K562 (cell line): Measurements from ENCODE around the gene TULP4. TPM values are rescaled to one million over a fixed set of nuclear protein-coding genes. Genes with fewer than 3 reads are reported as not detected.

Source experiments
- ATAC-seq: fragments of 200-7000 bp; cut with Tn5 transposase; 3 replicates; pipeline ENCODE4 v1.9.1; 2020; ENCODE audit warnings: moderate library complexity
- BruUV-seq: library from RNA; stranded (reverse); fragments of 400-500 nt; replicated peaks from 2 replicates; lab custom pipeline; 2021; lab: Mats Ljungman, UMichigan
- CTCF ChIA-PET: fragments of 300-600 bp; formaldehyde crosslinking; extraction: SDS; loops from one replicate; lab custom pipeline; 2021; ENCODE audit warnings: low intra/inter-chr PET ratio; lab: Yijun Ruan, JAX
- POLR2A ChIA-PET: fragments of 300-600, 350-650 bp; sonication (Branson Sonifier 250); formaldehyde crosslinking; extraction: SDS; loops from one replicate; lab custom pipeline; 2021; ENCODE audit warnings: antibody characterized with exemption, inconsistent platforms; lab: Yijun Ruan, JAX
- DNase-seq, 4 experiments: peaks; one replicate each; pipeline versions ENCODE4 v3.0.0 to v3.0.0-alpha.2; 2011 to 2018; ENCODE audit warnings: low spot score in 3 of 4, mixed read lengths in 3 of 4; ENCODE audit errors: extremely low read depth in 1 of 4
- FAIRE-seq: peaks from 2 replicates; lab custom pipeline; 2011; peaks lifted over from hg19 to GRCh38; lab: Jason Lieb, UNC
- H2AFZ ChIP-seq: 2 replicates; pipeline ENCODE4 v1.6.0; 2011; ENCODE audit warnings: low read depth, low read length, control low read depth, inconsistent platforms
- H3K27ac ChIP-seq: fragments of 200-600 bp; 3 replicates; pipeline ENCODE4 v1.8.0; 2011; ENCODE audit warnings: low read depth, mild to moderate bottlenecking, control low read depth, inconsistent platforms, low read length, moderate library complexity, mixed read lengths; ENCODE audit errors: extremely low read depth
- H3K27me3 ChIP-seq, 2 experiments: fragments of 300-600 bp in 1 of 2; 2 replicates in 1 of 2; 3 replicates in 1 of 2; pipeline versions ENCODE4 v1.6.0 to v1.8.0; 2011; ENCODE audit warnings: inconsistent platforms in 2 of 2, low read length in 2 of 2, mild to moderate bottlenecking in 1 of 2, mixed read lengths in 1 of 2, moderate library complexity in 1 of 2; ENCODE audit not compliant: control insufficient read depth in 2 of 2, insufficient read depth in 2 of 2
- H3K36me3 ChIP-seq: fragments of 300-600 bp; 3 replicates; pipeline ENCODE4 v1.8.0; 2011; ENCODE audit warnings: mild to moderate bottlenecking, low read length, inconsistent platforms; ENCODE audit not compliant: control insufficient read depth, insufficient read depth
- H3K4me1 ChIP-seq, 2 experiments: fragments of 200-600 bp in 1 of 2; replicated peaks in 1 of 2; 2 replicates in 1 of 2; 3 replicates in 1 of 2; pipeline versions ENCODE4 v1.5.1 to v1.8.0; 2011; ENCODE audit warnings: inconsistent platforms in 2 of 2, low read length in 2 of 2, mild to moderate bottlenecking in 1 of 2, mixed read lengths in 1 of 2, moderate library complexity in 1 of 2; ENCODE audit not compliant: control insufficient read depth in 2 of 2, insufficient read depth in 2 of 2
- H3K4me2 ChIP-seq: 2 replicates; pipeline ENCODE4 v1.6.1; 2011; ENCODE audit warnings: low read length, control low read depth, inconsistent platforms, mixed read lengths; ENCODE audit not compliant: insufficient read depth
- H3K4me3 ChIP-seq: fragments of 200-600 bp; sonication (generic), shearing (Covaris generic); 2 replicates; pipeline ENCODE4 v1.5.1; 2016; ENCODE audit warnings: control low read depth, inconsistent platforms
- H3K79me2 ChIP-seq: fragments of 200-600 bp; 3 replicates; pipeline ENCODE4 v1.8.0; 2011; ENCODE audit warnings: low read length, inconsistent platforms; ENCODE audit not compliant: control insufficient read depth, insufficient read depth
- H3K9ac ChIP-seq, 2 experiments: 2 replicates each; pipeline versions ENCODE4 v1.6.0 to v1.6.1; 2011; ENCODE audit warnings: low read depth in 2 of 2, low read length in 2 of 2, control low read depth in 1 of 2, inconsistent platforms in 1 of 2, mild to moderate bottlenecking in 1 of 2, mixed read lengths in 1 of 2; ENCODE audit not compliant: insufficient read depth in 1 of 2
- H3K9me1 ChIP-seq: one replicate; pipeline ENCODE4 v1.6.0; 2011; ENCODE audit warnings: inconsistent platforms, mild to moderate bottlenecking, low read length, moderate library complexity; ENCODE audit not compliant: control insufficient read depth, insufficient read depth
- H3K9me3 ChIP-seq: replicated peaks from 2 replicates; pipeline ENCODE4 v1.5.1; 2011; ENCODE audit warnings: low read depth, low read length, inconsistent platforms; ENCODE audit not compliant: control insufficient read depth, insufficient read depth
- H4K20me1 ChIP-seq: replicated peaks from 2 replicates; pipeline ENCODE4 v1.6.1; 2011; ENCODE audit warnings: low read length, inconsistent platforms, mixed read lengths; ENCODE audit not compliant: control insufficient read depth, insufficient read depth
- NRF1 ChIP-seq, 2 experiments: fragments of 450-650 bp; IDR thresholded peaks in 1 of 2; conservative IDR thresholded peaks in 1 of 2; 2 replicates each; pipeline ENCODE4 v1.6.1; 2014; ENCODE audit warnings: mild to moderate bottlenecking in 2 of 2
- POLR2B ChIP-seq: fragments of 450-650 bp; IDR thresholded peaks from 2 replicates; pipeline ENCODE4 v1.6.1; 2018; ENCODE audit warnings: low read depth; ENCODE audit not compliant: partially characterized antibody
- ZNF146 ChIP-seq: IDR thresholded peaks from one replicate; pipeline ENCODE4 v1.6.1; 2018; ENCODE audit warnings: missing compliant biosample characterization; ENCODE audit not compliant: unreplicated experiment
- WGBS: fragments of 100-300 bp; shearing (Covaris generic); methylation state at CpG from one replicate; pipeline ENCODE4 v1.1.6; 2016; ENCODE audit warnings: low coverage, mixed read lengths; ENCODE audit not compliant: insufficient coverage; ENCODE audit errors: missing lambda C conversion rate; 5-methylcytosine and 5-hydroxymethylcytosine counted together
- in situ Hi-C: fragments of 300-500 bp; cut with MboI; formaldehyde crosslinking; loops from 4 replicates; pipeline ENCODE4 v1.15.0; 2018; ENCODE audit warnings: inconsistent platforms, mixed read lengths
- intact Hi-C: fragments of 100-400 bp; cut with micrococcal nuclease; formaldehyde crosslinking; loops from 2 replicates; pipeline ENCODE4 v1.14.2; 2022
- polyA plus RNA-seq, 8 experiments: library from polyadenylated mRNA; depleted of rRNA in 4 of 8; stranded (reverse) in 5 of 8; unstranded in 3 of 8; fragments of >200 nt; fragmentation: Nextera tagmentation in 2 of 8; fragmentation: Illumina TruSeq in 1 of 8; extraction: Ambion mirVana in 2 of 8; extraction: Trizol in 1 of 8; gene quantifications; 2 replicates each; pipeline versions ENCODE4 v1.2.1 to v1.2.3, GENCODE V29; 2011 to 2014; ENCODE audit warnings: inconsistent platforms in 1 of 8, missing spikeins in 1 of 8
- total RNA-seq, 7 experiments: library from RNA; depleted of rRNA in 6 of 7; stranded (reverse); fragments of >200 nt in 6 of 7; fragmentation: Illumina TruSeq in 2 of 7; extraction: Trizol in 2 of 7; gene quantifications; 2 replicates each; pipeline versions ENCODE4 v1.2.1 to v1.2.3, GENCODE V29; 2011 to 2021; ENCODE audit warnings: low replicate concordance in 1 of 7
- TF ChIP-seq, protein P1 (sequence below): fragments of 450-650 bp; IDR thresholded peaks from 2 replicates; pipeline ENCODE4 v1.6.1; 2016; ENCODE audit warnings: mild to moderate bottlenecking, moderate library complexity

TULP4 gene
- total and polyA plus RNA-seq, 9 of the 15 experiments (the other 6 are each of a cell fraction or from before 2014, with no cell fraction given): 1.2 to 50.4 (median 11.0) TPM

DNA sequence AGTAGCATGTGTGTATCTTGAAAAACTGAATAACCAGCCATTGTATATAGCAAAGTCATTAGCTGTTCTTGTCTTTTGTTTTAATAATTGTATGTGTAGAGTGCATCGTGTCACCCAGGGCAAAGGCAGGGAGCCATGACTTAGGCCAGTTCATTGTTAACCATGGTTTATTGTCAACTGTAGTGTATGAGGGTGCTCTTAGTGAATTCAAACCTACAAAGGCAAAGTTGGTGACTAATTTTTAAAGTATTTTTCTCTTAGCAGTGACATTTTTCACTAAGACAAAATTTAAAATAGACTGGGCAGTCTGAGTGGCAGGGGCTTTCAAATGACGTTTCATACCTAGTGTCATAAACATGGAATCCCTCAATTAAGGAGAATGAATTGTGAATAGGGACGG, 79.0 kb downstream of the TULP4 start:
- BruUV-seq: no TSS peak
- no peaks in the 10 kb centered on the region for H3K36me3 ChIP-seq
- CTCF ChIA-PET: no interaction called here
- TF ChIP-seq, protein P1, sequence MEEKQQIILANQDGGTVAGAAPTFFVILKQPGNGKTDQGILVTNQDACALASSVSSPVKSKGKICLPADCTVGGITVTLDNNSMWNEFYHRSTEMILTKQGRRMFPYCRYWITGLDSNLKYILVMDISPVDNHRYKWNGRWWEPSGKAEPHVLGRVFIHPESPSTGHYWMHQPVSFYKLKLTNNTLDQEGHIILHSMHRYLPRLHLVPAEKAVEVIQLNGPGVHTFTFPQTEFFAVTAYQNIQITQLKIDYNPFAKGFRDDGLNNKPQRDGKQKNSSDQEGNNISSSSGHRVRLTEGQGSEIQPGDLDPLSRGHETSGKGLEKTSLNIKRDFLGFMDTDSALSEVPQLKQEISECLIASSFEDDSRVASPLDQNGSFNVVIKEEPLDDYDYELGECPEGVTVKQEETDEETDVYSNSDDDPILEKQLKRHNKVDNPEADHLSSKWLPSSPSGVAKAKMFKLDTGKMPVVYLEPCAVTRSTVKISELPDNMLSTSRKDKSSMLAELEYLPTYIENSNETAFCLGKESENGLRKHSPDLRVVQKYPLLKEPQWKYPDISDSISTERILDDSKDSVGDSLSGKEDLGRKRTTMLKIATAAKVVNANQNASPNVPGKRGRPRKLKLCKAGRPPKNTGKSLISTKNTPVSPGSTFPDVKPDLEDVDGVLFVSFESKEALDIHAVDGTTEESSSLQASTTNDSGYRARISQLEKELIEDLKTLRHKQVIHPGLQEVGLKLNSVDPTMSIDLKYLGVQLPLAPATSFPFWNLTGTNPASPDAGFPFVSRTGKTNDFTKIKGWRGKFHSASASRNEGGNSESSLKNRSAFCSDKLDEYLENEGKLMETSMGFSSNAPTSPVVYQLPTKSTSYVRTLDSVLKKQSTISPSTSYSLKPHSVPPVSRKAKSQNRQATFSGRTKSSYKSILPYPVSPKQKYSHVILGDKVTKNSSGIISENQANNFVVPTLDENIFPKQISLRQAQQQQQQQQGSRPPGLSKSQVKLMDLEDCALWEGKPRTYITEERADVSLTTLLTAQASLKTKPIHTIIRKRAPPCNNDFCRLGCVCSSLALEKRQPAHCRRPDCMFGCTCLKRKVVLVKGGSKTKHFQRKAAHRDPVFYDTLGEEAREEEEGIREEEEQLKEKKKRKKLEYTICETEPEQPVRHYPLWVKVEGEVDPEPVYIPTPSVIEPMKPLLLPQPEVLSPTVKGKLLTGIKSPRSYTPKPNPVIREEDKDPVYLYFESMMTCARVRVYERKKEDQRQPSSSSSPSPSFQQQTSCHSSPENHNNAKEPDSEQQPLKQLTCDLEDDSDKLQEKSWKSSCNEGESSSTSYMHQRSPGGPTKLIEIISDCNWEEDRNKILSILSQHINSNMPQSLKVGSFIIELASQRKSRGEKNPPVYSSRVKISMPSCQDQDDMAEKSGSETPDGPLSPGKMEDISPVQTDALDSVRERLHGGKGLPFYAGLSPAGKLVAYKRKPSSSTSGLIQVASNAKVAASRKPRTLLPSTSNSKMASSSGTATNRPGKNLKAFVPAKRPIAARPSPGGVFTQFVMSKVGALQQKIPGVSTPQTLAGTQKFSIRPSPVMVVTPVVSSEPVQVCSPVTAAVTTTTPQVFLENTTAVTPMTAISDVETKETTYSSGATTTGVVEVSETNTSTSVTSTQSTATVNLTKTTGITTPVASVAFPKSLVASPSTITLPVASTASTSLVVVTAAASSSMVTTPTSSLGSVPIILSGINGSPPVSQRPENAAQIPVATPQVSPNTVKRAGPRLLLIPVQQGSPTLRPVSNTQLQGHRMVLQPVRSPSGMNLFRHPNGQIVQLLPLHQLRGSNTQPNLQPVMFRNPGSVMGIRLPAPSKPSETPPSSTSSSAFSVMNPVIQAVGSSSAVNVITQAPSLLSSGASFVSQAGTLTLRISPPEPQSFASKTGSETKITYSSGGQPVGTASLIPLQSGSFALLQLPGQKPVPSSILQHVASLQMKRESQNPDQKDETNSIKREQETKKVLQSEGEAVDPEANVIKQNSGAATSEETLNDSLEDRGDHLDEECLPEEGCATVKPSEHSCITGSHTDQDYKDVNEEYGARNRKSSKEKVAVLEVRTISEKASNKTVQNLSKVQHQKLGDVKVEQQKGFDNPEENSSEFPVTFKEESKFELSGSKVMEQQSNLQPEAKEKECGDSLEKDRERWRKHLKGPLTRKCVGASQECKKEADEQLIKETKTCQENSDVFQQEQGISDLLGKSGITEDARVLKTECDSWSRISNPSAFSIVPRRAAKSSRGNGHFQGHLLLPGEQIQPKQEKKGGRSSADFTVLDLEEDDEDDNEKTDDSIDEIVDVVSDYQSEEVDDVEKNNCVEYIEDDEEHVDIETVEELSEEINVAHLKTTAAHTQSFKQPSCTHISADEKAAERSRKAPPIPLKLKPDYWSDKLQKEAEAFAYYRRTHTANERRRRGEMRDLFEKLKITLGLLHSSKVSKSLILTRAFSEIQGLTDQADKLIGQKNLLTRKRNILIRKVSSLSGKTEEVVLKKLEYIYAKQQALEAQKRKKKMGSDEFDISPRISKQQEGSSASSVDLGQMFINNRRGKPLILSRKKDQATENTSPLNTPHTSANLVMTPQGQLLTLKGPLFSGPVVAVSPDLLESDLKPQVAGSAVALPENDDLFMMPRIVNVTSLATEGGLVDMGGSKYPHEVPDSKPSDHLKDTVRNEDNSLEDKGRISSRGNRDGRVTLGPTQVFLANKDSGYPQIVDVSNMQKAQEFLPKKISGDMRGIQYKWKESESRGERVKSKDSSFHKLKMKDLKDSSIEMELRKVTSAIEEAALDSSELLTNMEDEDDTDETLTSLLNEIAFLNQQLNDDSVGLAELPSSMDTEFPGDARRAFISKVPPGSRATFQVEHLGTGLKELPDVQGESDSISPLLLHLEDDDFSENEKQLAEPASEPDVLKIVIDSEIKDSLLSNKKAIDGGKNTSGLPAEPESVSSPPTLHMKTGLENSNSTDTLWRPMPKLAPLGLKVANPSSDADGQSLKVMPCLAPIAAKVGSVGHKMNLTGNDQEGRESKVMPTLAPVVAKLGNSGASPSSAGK: no peak
- TF ChIP-seq ZNF146 (CRISPR knock-in tag) (no peak), NRF1 (conservative IDR thresholded peaks at IDR 0.05 in 1 of 2, IDR thresholded peaks at IDR 0.05 in 1 of 2) (no peak), POLR2B (no peak)
- TF ChIP-seq, all 486 proteins: peak for 0
- H3K4me1 ChIP-seq: no peaks in the 10 kb centered on the region
- H3K27ac ChIP-seq: no peak overlapping the region
- DNase-seq (no peak), ATAC-seq (no peak), FAIRE-seq (no peak)
- H3K9ac ChIP-seq: no peak overlapping the region
- no peaks in the 10 kb centered on the region for H4K20me1 ChIP-seq
- no peak overlapping the region for H3K4me3 ChIP-seq
- POLR2A ChIA-PET: no interaction called here
- H2AFZ ChIP-seq: no peak overlapping the region
- intact Hi-C loops: no loop called here
- in situ Hi-C loops: no loop called here
- 84% methylated on average over 3 of the region's 3 CpGs for WGBS
- no peaks in the 10 kb centered on the region for H3K27me3 ChIP-seq
- no peaks in the 10 kb centered on the region for H3K9me1 ChIP-seq
- H3K9me3 ChIP-seq: no peaks in the 10 kb centered on the region; the same call in 1 of the 2 replicates
- H3K4me2 ChIP-seq: no peak overlapping the region
- H3K79me2 ChIP-seq: no peaks in the 10 kb centered on the region
